ENCODE measurements around the gene TIPARP. TPM values are rescaled to one million over a fixed set of nuclear protein-coding genes. Genes with fewer than 3 reads are reported as not detected.
"Not testable (repeated sequence)": the region's sequence is repeated elsewhere in the genome, so short reads cannot be mapped to it uniquely, and the experiment has no call there.

The TIPARP gene
- total RNA-seq, 4 donors from 2014 or later, result 27.7 to 287 (median 98.7) TPM

GRCh38 chr3:156728267-156728985 is 54.0 kb downstream of the TIPARP start:
- TF ChIP-seq, protein P1, sequence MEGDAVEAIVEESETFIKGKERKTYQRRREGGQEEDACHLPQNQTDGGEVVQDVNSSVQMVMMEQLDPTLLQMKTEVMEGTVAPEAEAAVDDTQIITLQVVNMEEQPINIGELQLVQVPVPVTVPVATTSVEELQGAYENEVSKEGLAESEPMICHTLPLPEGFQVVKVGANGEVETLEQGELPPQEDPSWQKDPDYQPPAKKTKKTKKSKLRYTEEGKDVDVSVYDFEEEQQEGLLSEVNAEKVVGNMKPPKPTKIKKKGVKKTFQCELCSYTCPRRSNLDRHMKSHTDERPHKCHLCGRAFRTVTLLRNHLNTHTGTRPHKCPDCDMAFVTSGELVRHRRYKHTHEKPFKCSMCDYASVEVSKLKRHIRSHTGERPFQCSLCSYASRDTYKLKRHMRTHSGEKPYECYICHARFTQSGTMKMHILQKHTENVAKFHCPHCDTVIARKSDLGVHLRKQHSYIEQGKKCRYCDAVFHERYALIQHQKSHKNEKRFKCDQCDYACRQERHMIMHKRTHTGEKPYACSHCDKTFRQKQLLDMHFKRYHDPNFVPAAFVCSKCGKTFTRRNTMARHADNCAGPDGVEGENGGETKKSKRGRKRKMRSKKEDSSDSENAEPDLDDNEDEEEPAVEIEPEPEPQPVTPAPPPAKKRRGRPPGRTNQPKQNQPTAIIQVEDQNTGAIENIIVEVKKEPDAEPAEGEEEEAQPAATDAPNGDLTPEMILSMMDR (IDR thresholded peaks at IDR 0.05), result no peak
- DNase-seq (ENCODE audit: low spot score), result no peak
- ATAC-seq (ENCODE audit: low FRiP score), result no peak

- ATAC-seq (ENCODE audit: low FRiP score) (no peak), DNase-seq (ENCODE audit: low spot score) (no peak)
- TF ChIP-seq, protein P1 (IDR thresholded peaks at IDR 0.05), result no peak
Observed at GRCh38 chr3:156729460-156730179, 55.2 kb downstream of the TIPARP start.

DNA sequence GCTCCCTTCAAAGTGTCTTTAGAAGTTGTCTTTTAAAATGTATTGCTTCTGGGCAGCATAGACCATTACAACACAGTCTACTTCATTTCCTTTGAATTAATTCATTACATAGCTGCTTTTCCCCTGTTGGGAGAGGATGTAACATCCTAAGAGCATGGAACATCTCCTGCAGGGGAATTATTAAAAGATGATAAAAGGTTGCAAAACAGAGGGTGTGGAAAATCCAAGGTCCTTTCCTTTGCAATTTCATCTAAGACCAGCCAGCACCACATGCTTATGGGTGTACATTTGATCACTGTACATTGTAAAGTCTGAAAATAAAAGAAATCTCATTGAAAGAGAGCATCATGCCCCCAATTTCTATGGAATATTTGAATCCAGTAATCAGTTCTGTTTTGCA is 57.4 kb downstream of the TIPARP start:
- ATAC-seq (ENCODE audit: low FRiP score), result no peak
- no peak for DNase-seq (ENCODE audit: low spot score)
- TF ChIP-seq, protein P1 (IDR thresholded peaks at IDR 0.05), result no peak

GRCh38 chr3:156732261-156732660 is 57.9 kb downstream of the TIPARP start:
- TF ChIP-seq, protein P1 (IDR thresholded peaks at IDR 0.05), result no peak
- no peak for DNase-seq (ENCODE audit: low spot score)
- ATAC-seq (ENCODE audit: low FRiP score), result no peak

DNA sequence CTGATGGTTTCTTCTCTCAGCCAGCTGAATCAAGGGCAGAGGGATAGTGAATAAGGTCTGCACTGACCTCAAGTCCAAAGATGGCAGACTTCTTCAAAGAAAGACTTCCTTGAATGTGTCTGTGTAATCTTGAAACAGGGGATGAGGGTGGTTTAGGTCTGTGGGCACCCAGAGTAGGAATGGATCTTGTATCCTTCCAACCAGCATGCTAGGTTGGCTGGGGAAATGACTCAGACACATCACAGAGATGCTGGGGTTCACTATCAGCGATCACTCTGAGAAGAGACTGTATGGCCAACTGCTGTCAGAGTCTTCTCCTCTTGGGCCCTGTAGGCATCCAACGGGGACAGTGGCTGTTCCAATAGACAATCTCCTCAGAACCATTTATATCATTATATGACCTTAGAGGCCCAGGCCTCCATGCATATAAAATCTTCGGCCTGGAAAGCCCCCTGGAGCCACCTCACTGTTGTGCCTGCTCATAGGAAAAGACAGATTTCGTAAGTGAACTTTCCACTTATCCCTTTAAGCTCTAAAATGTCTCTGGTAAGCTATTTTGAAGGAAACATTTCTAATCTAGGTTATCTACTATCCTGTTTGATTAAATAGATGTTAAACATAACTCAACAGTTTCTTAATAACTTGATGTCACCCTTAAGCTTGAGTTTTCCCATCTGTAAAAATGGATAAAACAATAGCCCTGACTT is 58.5 kb downstream of the TIPARP start:
- DNase-seq (ENCODE audit: low spot score) (no peak), ATAC-seq (ENCODE audit: low FRiP score) (no peak)
- TF ChIP-seq, protein P1 (IDR thresholded peaks at IDR 0.05), result no peak

GRCh38 chr3:156734661-156735060 is 60.3 kb downstream of the TIPARP start:
- DNase-seq (ENCODE audit: low spot score), result not testable (repeated sequence)

GRCh38 chr3:156735471-156735870 is 61.1 kb downstream of the TIPARP start:
- TF ChIP-seq, protein P1 (IDR thresholded peaks at IDR 0.05), result no peak
- DNase-seq (ENCODE audit: low spot score) (no peak), ATAC-seq (ENCODE audit: low FRiP score) (no peak)

More at GRCh38 chr3:156734661-156735060, 60.3 kb downstream of the TIPARP start:
- ATAC-seq (ENCODE audit: low FRiP score), result not testable (repeated sequence)

GRCh38 chr3:156737049-156737448 is 62.7 kb downstream of the TIPARP start:
- not testable (repeated sequence) for DNase-seq (ENCODE audit: low spot score); ATAC-seq (ENCODE audit: low FRiP score)
